ENCODE data around the gene AK2. TPM values are rescaled to one million over a fixed set of nuclear protein-coding genes. Genes with fewer than 3 reads are reported as not detected.
"Not testable (repeated sequence)": the region's sequence is repeated elsewhere in the genome, so short reads cannot be mapped to it uniquely, and the experiment has no call there.

The AK2 gene
- total RNA-seq, 2 donors from 2014 or later = 120 to 162 TPM

DNA sequence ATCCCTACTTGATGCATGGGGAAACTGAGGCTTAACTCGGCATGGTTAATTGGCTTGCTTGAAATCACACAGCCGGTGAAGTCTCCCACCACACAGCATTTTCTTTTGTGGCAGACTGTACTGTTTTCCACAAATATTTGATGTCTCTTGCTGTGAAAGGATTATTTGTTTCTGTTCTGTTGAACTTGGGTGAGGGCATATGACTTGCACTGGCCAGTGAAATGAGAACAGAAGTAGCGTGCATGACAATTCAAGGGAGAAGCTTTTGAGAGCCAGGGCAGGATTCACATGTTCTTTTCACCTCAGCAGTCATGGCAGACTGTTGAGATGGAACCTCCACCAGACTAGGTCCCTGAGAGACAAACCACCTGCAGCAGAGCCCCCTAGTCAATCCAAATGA is 11.7 kb upstream of the AK2 start:
- DNase-seq (ENCODE audit: low spot score) = no peak
- no peak overlapping the region for H3K4me3 ChIP-seq
- TF ChIP-seq, protein P1, sequence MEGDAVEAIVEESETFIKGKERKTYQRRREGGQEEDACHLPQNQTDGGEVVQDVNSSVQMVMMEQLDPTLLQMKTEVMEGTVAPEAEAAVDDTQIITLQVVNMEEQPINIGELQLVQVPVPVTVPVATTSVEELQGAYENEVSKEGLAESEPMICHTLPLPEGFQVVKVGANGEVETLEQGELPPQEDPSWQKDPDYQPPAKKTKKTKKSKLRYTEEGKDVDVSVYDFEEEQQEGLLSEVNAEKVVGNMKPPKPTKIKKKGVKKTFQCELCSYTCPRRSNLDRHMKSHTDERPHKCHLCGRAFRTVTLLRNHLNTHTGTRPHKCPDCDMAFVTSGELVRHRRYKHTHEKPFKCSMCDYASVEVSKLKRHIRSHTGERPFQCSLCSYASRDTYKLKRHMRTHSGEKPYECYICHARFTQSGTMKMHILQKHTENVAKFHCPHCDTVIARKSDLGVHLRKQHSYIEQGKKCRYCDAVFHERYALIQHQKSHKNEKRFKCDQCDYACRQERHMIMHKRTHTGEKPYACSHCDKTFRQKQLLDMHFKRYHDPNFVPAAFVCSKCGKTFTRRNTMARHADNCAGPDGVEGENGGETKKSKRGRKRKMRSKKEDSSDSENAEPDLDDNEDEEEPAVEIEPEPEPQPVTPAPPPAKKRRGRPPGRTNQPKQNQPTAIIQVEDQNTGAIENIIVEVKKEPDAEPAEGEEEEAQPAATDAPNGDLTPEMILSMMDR (IDR thresholded peaks at IDR 0.05) = no peak
- H3K9me3 ChIP-seq = no peaks in the 10 kb centered on the region
- no peak overlapping the region for H3K27ac ChIP-seq
- no peaks in the 10 kb centered on the region for H3K36me3 ChIP-seq
- H3K27me3 ChIP-seq = no peaks in the 10 kb centered on the region
- H3K4me1 ChIP-seq = peaks cover 0 to 7% of the 10 kb centered on the region in 2 donors

DNA sequence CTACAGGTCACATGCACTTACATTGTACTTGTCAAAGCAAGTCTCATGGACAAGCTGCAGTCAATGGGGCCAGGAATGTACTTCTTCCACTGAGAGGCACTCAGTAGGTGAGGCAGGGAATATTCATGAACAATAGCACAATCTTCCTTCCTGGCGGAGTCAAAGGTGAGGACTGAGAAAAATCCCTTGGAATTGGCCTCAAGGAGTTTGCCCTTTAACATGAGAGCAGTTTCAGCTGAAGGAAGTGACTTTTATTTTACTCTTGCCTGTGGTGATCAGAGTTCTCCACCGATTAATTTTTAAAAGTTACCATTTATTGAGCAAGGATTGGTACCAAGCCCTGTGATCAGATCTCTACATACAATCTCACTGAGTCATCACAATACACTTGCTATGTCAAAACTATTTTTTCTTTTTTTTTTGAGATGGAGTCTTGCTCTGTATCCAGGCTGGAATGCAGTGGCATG is 11.2 kb upstream of the AK2 start:
- Histone ChIP-seq H3K4me3 (no peak overlapping the region), H3K27ac (no peak overlapping the region), H3K9me3 (no peaks in the 10 kb centered on the region), H3K27me3 (no peaks in the 10 kb centered on the region), H3K36me3 (no peaks in the 10 kb centered on the region), H3K4me1 (peaks cover 0 to 10% of the 10 kb centered on the region in 2 donors)
- no peak for DNase-seq (ENCODE audit: low spot score)
- TF ChIP-seq, protein P1 (IDR thresholded peaks at IDR 0.05) = no peak

DNA sequence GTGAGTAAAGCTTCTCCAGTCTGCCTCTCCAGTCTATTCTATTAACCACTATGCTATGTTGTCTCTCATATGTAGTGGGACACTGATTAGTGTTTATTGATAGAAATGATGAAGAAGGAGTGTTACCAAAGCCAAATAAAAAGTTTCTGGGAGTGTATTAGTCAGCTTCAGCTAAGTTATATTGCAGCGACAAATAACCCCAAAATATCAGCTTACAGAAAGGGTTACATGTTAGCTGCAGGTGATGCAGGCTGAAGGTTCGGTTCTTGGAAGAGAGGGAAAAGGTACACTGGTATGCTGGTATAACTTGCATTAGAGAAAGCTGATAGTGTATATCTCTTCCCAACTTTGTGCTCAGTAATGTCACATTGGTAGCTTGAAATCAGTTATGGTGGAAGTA is 10.6 kb upstream of the AK2 start:
- Histone ChIP-seq H3K4me1 (peaks cover 0 to 10% of the 10 kb centered on the region in 2 donors), H3K36me3 (no peaks in the 10 kb centered on the region), H3K9me3 (no peaks in the 10 kb centered on the region), H3K4me3 (no peak overlapping the region), H3K27me3 (no peaks in the 10 kb centered on the region), H3K27ac (no peak overlapping the region)
- TF ChIP-seq, protein P1 (IDR thresholded peaks at IDR 0.05) = no peak
- no peak for DNase-seq (ENCODE audit: low spot score)

DNA sequence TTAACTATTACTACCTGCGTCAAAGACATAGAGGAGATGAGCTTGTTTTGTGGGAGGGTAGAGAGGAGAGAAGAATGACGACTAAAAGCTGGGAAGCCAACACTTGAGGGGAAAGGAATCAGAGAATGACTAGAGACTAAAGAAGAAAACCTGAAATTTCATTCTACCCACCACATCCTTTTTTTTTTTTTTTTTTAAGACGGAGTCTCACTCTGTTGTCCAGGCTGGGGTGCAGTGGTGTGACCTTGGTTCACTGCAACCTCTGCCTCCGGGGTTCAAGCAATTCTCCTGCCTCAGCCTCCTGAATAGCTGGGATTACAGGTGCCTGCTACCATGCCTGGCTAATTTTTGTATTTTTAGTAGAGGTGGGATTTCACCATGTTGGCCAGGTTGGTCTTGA is 9.6 kb upstream of the AK2 start:
- H3K36me3 ChIP-seq; H3K9me3 ChIP-seq; DNase-seq (ENCODE audit: low spot score); H3K27ac ChIP-seq; H3K4me1 ChIP-seq; H3K27me3 ChIP-seq; H3K4me3 ChIP-seq: not testable (repeated sequence)

DNA sequence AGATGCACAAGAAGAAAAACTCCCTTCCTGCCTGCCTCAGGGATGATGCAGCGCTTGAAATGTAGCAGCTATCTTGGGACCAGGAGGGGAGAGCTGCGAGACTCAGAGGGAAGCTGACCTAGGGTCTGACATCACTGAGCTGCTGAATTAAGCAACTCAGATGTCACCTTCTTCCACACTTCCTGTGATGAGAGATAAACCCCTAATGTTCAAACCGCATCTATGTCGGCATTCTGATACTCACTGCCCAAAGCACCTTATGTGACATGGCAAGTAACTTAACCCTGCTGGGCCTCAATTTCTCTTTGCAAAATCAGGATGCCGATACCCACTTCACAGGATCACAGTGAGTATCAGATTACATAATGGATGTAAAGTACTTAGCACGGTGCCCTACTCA is 9.1 kb upstream of the AK2 start:
- no peaks in the 10 kb centered on the region for H3K9me3 ChIP-seq
- TF ChIP-seq, protein P1 (IDR thresholded peaks at IDR 0.05) = no peak
- H3K4me1 ChIP-seq = peaks cover 0 to 10% of the 10 kb centered on the region in 2 donors
- no peak overlapping the region for H3K4me3 ChIP-seq
- no peaks in the 10 kb centered on the region for H3K36me3 ChIP-seq
- no peaks in the 10 kb centered on the region for H3K27me3 ChIP-seq
- H3K27ac ChIP-seq = no peak overlapping the region
- DNase-seq (ENCODE audit: low spot score) = no peak

DNA sequence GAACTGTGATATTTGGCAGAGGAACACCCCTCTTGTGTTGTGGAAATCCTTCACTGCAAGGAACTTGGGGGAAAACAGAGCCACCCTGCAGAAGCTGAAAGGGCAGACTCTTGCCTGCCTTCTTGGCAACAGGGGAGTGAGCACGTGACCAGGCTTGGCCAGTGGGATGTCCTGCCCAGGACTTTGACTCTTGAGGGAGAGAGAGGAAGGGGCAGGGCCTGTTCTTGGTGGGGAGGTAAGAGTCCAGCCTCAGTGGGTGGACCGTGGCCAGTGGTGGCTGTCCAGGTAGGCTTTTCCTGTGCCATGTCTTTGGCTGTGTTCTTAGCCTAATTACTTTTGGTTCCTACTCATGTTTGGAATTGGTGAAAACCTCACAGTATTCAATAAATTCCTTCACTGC is 8.6 kb upstream of the AK2 start:
- no peak overlapping the region for H3K4me3 ChIP-seq
- H3K27ac ChIP-seq = no peak overlapping the region
- DNase-seq (ENCODE audit: low spot score) = no peak

More for the DNA sequence above, 8.6 kb upstream of the AK2 start:
- TF ChIP-seq, protein P1 (IDR thresholded peaks at IDR 0.05) = no peak
- Histone ChIP-seq H3K36me3 (no peaks in the 10 kb centered on the region), H3K4me1 (peaks cover 0 to 10% of the 10 kb centered on the region in 2 donors), H3K9me3 (no peaks in the 10 kb centered on the region), H3K27me3 (no peaks in the 10 kb centered on the region)
